Measurements from ENCODE around the gene RAD18. TPM values are rescaled to one million over a fixed set of nuclear protein-coding genes. Genes with fewer than 3 reads are reported as not detected.

The RAD18 gene
- total and polyA plus RNA-seq, 2 experiments from 2014 or later: 6.0 to 6.5 TPM

GRCh38 chr3:9000041-9000440 lies 36.8 kb upstream of the RAD18 start:
- DNase-seq (ENCODE audit: low spot score): no peak
- Histone ChIP-seq H3K4me1 (ENCODE audit: insufficient read depth) (no peaks in the 10 kb centered on the region), H2AFZ (no peak overlapping the region), H3K79me2 (no peaks in the 10 kb centered on the region), H3K27ac (no peak overlapping the region), H3K9me2 (replicated peaks; ENCODE audit: insufficient read depth) (no peaks in the 10 kb centered on the region), H4K20me1 (ENCODE audit: insufficient read depth, poor library complexity, severe bottlenecking) (no peaks in the 10 kb centered on the region), H3K4me3 (no peak overlapping the region), H3K27me3 (no peaks in the 10 kb centered on the region), H3K36me3 (replicated peaks; ENCODE audit: insufficient read depth, low read depth) (no peaks in the 10 kb centered on the region), H3K4me2 (no peak overlapping the region), H3K9me3 (ENCODE audit: low read depth) (no peaks in the 10 kb centered on the region)
- TF ChIP-seq, protein P1, sequence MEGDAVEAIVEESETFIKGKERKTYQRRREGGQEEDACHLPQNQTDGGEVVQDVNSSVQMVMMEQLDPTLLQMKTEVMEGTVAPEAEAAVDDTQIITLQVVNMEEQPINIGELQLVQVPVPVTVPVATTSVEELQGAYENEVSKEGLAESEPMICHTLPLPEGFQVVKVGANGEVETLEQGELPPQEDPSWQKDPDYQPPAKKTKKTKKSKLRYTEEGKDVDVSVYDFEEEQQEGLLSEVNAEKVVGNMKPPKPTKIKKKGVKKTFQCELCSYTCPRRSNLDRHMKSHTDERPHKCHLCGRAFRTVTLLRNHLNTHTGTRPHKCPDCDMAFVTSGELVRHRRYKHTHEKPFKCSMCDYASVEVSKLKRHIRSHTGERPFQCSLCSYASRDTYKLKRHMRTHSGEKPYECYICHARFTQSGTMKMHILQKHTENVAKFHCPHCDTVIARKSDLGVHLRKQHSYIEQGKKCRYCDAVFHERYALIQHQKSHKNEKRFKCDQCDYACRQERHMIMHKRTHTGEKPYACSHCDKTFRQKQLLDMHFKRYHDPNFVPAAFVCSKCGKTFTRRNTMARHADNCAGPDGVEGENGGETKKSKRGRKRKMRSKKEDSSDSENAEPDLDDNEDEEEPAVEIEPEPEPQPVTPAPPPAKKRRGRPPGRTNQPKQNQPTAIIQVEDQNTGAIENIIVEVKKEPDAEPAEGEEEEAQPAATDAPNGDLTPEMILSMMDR (IDR thresholded peaks at IDR 0.05; ENCODE audit: poor library complexity): no peak

GRCh38 chr3:8997151-8997550 lies 33.9 kb upstream of the RAD18 start:
- no peaks in the 10 kb centered on the region for H3K9me2 ChIP-seq (replicated peaks; ENCODE audit: insufficient read depth)
- H3K27me3 ChIP-seq: no peaks in the 10 kb centered on the region
- no peak for DNase-seq (ENCODE audit: low spot score)
- no peak overlapping the region for H3K4me3 ChIP-seq
- no peaks in the 10 kb centered on the region for H3K36me3 ChIP-seq (replicated peaks; ENCODE audit: insufficient read depth, low read depth)
- TF ChIP-seq EZH2phosphoT487 (IDR thresholded peaks at IDR 0.05; ENCODE audit: low read depth, severe bottlenecking, unreplicated experiment) (no peak), EZH2 (IDR thresholded peaks at IDR 0.05; ENCODE audit: borderline replicate concordance) (no peak)
- TF ChIP-seq, protein P1 (IDR thresholded peaks at IDR 0.05; ENCODE audit: poor library complexity): no peak
- H3K4me2 ChIP-seq: no peak overlapping the region
- no peaks in the 10 kb centered on the region for H3K9me3 ChIP-seq (ENCODE audit: low read depth)
- H4K20me1 ChIP-seq (ENCODE audit: insufficient read depth, poor library complexity, severe bottlenecking): no peaks in the 10 kb centered on the region
- no peaks in the 10 kb centered on the region for H3K4me1 ChIP-seq (ENCODE audit: insufficient read depth)
- H2AFZ ChIP-seq: no peak overlapping the region
- H3K27ac ChIP-seq: no peak overlapping the region
- H3K79me2 ChIP-seq: no peaks in the 10 kb centered on the region
- WGBS (ENCODE audit: low lambda C conversion rate, missing lambda C conversion rate): 80% methylated on average over 3 of the region's 3 CpGs

GRCh38 chr3:8996681-8997121 lies 33.4 kb upstream of the RAD18 start:
- Histone ChIP-seq H3K4me2 (no peak overlapping the region), H3K4me3 (no peak overlapping the region), H3K4me1 (ENCODE audit: insufficient read depth) (no peaks in the 10 kb centered on the region), H4K20me1 (ENCODE audit: insufficient read depth, poor library complexity, severe bottlenecking) (no peaks in the 10 kb centered on the region), H3K27ac (no peak overlapping the region), H3K9me2 (replicated peaks; ENCODE audit: insufficient read depth) (no peaks in the 10 kb centered on the region), H3K36me3 (replicated peaks; ENCODE audit: insufficient read depth, low read depth) (no peaks in the 10 kb centered on the region), H3K27me3 (no peaks in the 10 kb centered on the region), H3K79me2 (no peaks in the 10 kb centered on the region), H2AFZ (no peak overlapping the region), H3K9me3 (ENCODE audit: low read depth) (no peaks in the 10 kb centered on the region)
- DNase-seq (ENCODE audit: low spot score): peak; percentile 52
- 63% methylated on average over 12 of the region's 12 CpGs for WGBS (ENCODE audit: low lambda C conversion rate, missing lambda C conversion rate)
- TF ChIP-seq EZH2phosphoT487 (IDR thresholded peaks at IDR 0.05; ENCODE audit: low read depth, severe bottlenecking, unreplicated experiment): no peak
- TF ChIP-seq, protein P1 (IDR thresholded peaks at IDR 0.05; ENCODE audit: poor library complexity): peak; percentile 38

DNA sequence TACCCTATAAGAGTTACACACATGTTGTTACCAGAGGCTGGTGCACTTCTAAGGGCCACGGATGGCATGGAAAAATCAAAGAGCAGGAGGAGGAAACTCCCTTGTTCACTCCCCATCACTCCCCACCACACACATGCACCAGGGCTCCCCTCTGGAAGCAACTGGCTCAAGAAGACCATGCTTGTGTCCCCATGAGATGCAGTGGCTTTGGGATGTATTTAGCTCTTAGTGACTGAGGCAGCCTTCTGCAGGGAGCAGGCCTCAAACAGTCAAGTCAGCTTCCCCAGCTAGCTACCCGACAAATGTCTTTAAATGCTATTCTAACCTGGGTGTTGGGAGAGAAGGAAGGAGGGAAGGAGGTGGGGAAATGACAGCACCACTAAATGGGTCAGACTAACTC lies 32.9 kb upstream of the RAD18 start:
- TF ChIP-seq EZH2phosphoT487 (IDR thresholded peaks at IDR 0.05; ENCODE audit: low read depth, severe bottlenecking, unreplicated experiment) (no peak), EZH2 (IDR thresholded peaks at IDR 0.05; ENCODE audit: borderline replicate concordance) (no peak)
- TF ChIP-seq, protein P1 (IDR thresholded peaks at IDR 0.05; ENCODE audit: poor library complexity): no peak
- Histone ChIP-seq H3K4me3 (no peak overlapping the region), H3K4me2 (no peak overlapping the region), H2AFZ (no peak overlapping the region), H3K27me3 (no peaks in the 10 kb centered on the region), H3K9me3 (ENCODE audit: low read depth) (no peaks in the 10 kb centered on the region), H3K4me1 (ENCODE audit: insufficient read depth) (no peaks in the 10 kb centered on the region), H3K9me2 (replicated peaks; ENCODE audit: insufficient read depth) (no peaks in the 10 kb centered on the region), H3K36me3 (replicated peaks; ENCODE audit: insufficient read depth, low read depth) (no peaks in the 10 kb centered on the region), H3K27ac (no peak overlapping the region), H4K20me1 (ENCODE audit: insufficient read depth, poor library complexity, severe bottlenecking) (no peaks in the 10 kb centered on the region), H3K79me2 (no peaks in the 10 kb centered on the region)
- no peak for DNase-seq (ENCODE audit: low spot score)
- WGBS (ENCODE audit: low lambda C conversion rate, missing lambda C conversion rate): 88% methylated on average over 2 of the region's 2 CpGs

All from hepatocyte (in vitro differentiated cells).